ENCODE measurements around the gene MEGF9. TPM values are rescaled to one million over a fixed set of nuclear protein-coding genes. Genes with fewer than 3 reads are reported as not detected.

MEGF9 gene
- total and polyA plus RNA-seq, 2 of the 13 experiments (the other 11 are each of a cell fraction or from before 2014, with no cell fraction given): 3.1 to 3.3 TPM

GRCh38 chr9:120580051-120580896, 134.0 kb downstream of the MEGF9 start, which contains the start of gene CDK5RAP2 (continued):
- peak; percentile 97 for TF ChIP-seq GMEB1 (CRISPR knock-in tag; IDR thresholded peaks at IDR 0.05; ENCODE audit: borderline replicate concordance)
- TF ChIP-seq GABPA (IDR thresholded peaks at IDR 0.05; ENCODE audit: low read depth, low read length): peak; percentile 71
- peak; percentile 93 for TF ChIP-seq GABPA (CRISPR knock-in tag; IDR thresholded peaks at IDR 0.05; ENCODE audit: low read depth)
- TF ChIP-seq NR2F1 (CRISPR knock-in tag; IDR thresholded peaks at IDR 0.05): no peak; a peak in 1 of 4 replicates
- 0 out of 2 replicates have a peak, but pooled peaks have one; percentile 66 for TF ChIP-seq IRX3 (CRISPR knock-in tag; IDR thresholded peaks at IDR 0.05; ENCODE audit: borderline replicate concordance, low read depth)
- TF ChIP-seq ZNF205 (CRISPR knock-in tag; IDR thresholded peaks at IDR 0.05): peak; percentile 39
- 0 out of 2 replicates have a peak, but pooled peaks have one; percentile 28 for TF ChIP-seq MEF2D (CRISPR knock-in tag; IDR thresholded peaks at IDR 0.05)
- TF ChIP-seq, protein P1, sequence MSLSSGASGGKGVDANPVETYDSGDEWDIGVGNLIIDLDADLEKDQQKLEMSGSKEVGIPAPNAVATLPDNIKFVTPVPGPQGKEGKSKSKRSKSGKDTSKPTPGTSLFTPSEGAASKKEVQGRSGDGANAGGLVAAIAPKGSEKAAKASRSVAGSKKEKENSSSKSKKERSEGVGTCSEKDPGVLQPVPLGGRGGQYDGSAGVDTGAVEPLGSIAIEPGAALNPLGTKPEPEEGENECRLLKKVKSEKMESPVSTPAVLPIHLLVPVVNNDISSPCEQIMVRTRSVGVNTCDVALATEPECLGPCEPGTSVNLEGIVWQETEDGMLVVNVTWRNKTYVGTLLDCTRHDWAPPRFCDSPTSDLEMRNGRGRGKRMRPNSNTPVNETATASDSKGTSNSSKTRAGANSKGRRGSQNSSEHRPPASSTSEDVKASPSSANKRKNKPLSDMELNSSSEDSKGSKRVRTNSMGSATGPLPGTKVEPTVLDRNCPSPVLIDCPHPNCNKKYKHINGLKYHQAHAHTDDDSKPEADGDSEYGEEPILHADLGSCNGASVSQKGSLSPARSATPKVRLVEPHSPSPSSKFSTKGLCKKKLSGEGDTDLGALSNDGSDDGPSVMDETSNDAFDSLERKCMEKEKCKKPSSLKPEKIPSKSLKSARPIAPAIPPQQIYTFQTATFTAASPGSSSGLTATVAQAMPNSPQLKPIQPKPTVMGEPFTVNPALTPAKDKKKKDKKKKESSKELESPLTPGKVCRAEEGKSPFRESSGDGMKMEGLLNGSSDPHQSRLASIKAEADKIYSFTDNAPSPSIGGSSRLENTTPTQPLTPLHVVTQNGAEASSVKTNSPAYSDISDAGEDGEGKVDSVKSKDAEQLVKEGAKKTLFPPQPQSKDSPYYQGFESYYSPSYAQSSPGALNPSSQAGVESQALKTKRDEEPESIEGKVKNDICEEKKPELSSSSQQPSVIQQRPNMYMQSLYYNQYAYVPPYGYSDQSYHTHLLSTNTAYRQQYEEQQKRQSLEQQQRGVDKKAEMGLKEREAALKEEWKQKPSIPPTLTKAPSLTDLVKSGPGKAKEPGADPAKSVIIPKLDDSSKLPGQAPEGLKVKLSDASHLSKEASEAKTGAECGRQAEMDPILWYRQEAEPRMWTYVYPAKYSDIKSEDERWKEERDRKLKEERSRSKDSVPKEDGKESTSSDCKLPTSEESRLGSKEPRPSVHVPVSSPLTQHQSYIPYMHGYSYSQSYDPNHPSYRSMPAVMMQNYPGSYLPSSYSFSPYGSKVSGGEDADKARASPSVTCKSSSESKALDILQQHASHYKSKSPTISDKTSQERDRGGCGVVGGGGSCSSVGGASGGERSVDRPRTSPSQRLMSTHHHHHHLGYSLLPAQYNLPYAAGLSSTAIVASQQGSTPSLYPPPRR (CRISPR knock-in tag; IDR thresholded peaks at IDR 0.05; ENCODE audit: borderline replicate concordance): peak; percentile 51; the same call in 1 of the 2 replicates
- peak; percentile 19; the same call in 1 of the 2 replicates for TF ChIP-seq NFKBIZ (CRISPR knock-in tag; IDR thresholded peaks at IDR 0.05)
- peak; percentile 78; the same call in 1 of the 2 replicates for TF ChIP-seq ZNF556 (CRISPR knock-in tag; IDR thresholded peaks at IDR 0.05; ENCODE audit: borderline replicate concordance)
- TF ChIP-seq REPIN1 (CRISPR knock-in tag; IDR thresholded peaks at IDR 0.05; ENCODE audit: borderline replicate concordance, low read depth): peak; percentile 62; the same call in 1 of the 2 replicates
- peak; percentile 62 for TF ChIP-seq MYC (CRISPR knock-in tag; IDR thresholded peaks at IDR 0.05; ENCODE audit: borderline replicate concordance)
- TF ChIP-seq CCDC6 (CRISPR knock-in tag; IDR thresholded peaks at IDR 0.05): peak; percentile 19; the same call in 1 of the 2 replicates
- TF ChIP-seq POLR2G (IDR thresholded peaks at IDR 0.05; ENCODE audit: low read depth, low read length): peak; percentile 67
- no peak for TF ChIP-seq NR2F6 (IDR thresholded peaks at IDR 0.05)
- TF ChIP-seq NR2F6 (CRISPR knock-in tag; IDR thresholded peaks at IDR 0.05): peak; percentile 43
- TF ChIP-seq AGO2 (optimal IDR thresholded peaks at IDR 0.05; ENCODE audit: low read depth, low read length): no peak
- TF ChIP-seq CEBPG (CRISPR knock-in tag; IDR thresholded peaks at IDR 0.05): peak; percentile 24
- TF ChIP-seq MTF2 (CRISPR knock-in tag; IDR thresholded peaks at IDR 0.05; ENCODE audit: borderline replicate concordance): no peak
- peak; percentile 95 for TF ChIP-seq GABPB1 (CRISPR knock-in tag; IDR thresholded peaks at IDR 0.05)
- peak; percentile 100 for TF ChIP-seq YY1 (IDR thresholded peaks at IDR 0.05; ENCODE audit: insufficient read depth, insufficient replicate concordance, low read depth, low read length)
- peak; percentile 94 for TF ChIP-seq ATF1 (CRISPR knock-in tag; IDR thresholded peaks at IDR 0.05)
- TF ChIP-seq ZNF772 (CRISPR knock-in tag; IDR thresholded peaks at IDR 0.05): peak; percentile 52; the same call in 1 of the 2 replicates
